NOMO-1 treated with dmso at 0.1 percent for 144 hours (cell line): ENCODE data around the gene IKBKG.
"Not testable (repeated sequence)": the region's sequence is repeated elsewhere in the genome, so short reads cannot be mapped to it uniquely, and the experiment has no call there.

Experiments
- DNase-seq: peaks from one replicate; lab custom pipeline; 2025; ENCODE audit not compliant: unreplicated experiment; lab: John Stamatoyannopoulos, UW

Gene IKBKG

DNA sequence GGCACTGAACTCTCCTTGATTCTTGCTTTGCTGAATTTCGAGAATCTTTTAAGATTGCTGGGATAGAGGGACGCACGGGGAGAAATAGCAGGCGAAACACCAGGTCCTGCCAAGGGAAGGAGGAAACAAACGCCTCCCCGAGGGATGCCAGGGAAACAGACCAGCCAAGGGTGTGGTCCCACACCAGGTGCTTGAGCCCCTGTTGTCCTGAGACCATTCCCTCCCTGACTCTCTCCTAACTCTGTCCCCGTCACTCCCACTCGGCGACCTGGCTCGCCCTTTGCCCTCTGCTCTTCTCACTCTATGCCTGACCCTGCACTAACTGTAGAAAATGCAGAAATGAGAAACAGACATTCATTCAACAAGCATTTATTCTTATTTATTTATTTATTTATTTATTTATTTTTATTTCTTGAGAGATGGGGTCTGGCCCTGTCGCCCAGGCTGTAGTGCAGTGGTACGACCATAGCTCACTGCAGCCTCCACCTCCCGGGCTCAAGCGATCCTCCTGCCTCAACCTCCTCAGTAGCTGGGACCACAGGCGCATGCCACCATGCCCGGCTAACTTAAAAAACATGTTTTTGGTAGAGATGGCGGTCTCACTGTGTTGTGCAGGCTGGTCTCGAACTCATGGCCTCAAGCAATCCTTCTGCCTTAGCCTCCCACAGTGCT is 55.5 kb downstream of the IKBKG start:
- no peak for DNase-seq

GRCh38 chrX:154603438-154604430 is 56.3 kb downstream of the IKBKG start:
- DNase-seq = no peak

- no peak for DNase-seq
Measured at GRCh38 chrX:154605566-154605965, 58.1 kb downstream of the IKBKG start.

DNA sequence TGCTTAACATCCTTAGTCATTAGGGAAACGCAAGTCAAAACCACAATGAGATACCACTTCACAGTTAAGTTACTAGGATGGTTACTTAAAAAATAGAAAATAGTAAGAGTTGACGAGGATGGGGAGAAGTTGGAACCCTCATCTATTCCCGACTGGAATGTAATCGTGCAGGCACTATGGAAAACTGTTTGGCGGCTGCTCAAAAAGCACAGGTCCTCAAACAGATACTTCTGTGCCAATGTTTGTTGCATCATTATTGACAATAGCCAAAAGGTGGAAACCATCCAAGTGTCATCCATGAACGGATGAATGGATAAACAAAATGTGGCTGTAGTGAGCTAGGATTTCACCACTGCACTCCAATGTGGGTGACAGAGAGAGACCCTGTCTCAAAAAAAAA is 60.0 kb downstream of the IKBKG start:
- no peak for DNase-seq

DNA sequence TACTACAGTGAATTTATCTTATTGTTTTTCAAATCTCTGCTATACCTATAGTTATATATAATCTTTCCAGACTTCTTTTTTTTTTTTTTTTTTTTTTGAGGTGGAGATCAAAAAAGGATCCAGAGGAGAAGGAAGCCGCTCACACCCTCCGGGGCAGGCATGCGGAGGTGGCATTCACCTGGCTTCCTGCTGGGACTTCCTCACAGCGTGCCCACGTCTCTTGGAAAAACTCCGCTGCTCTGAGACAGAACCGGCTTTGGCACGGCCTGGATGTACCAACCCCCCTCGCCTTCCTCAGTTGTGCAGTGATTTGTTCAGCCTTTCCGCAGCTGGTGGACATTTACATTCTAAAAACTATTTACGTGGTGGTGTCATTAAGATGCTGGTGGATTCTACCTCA is 60.6 kb downstream of the IKBKG start:
- DNase-seq = not testable (repeated sequence)

DNA sequence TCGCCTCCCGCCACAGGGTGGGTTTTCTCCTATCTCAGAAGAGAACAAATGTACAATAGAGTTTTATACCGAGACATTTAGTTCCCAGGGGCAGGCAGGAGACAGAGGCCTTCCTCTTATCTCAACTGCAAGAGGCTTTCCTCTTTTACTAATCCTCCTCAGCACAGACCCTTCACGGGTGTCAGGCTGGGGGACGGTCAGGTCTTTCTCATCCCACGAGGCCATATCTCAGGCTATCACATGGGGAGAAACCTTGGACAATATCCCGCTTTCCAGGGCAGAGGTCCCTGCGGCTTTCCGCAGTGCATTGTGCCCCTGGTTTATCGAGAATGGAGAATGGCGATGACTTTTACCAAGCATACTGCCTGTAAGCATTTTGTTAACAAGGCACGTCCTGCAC is 61.4 kb downstream of the IKBKG start:
- not testable (repeated sequence) for DNase-seq

DNA sequence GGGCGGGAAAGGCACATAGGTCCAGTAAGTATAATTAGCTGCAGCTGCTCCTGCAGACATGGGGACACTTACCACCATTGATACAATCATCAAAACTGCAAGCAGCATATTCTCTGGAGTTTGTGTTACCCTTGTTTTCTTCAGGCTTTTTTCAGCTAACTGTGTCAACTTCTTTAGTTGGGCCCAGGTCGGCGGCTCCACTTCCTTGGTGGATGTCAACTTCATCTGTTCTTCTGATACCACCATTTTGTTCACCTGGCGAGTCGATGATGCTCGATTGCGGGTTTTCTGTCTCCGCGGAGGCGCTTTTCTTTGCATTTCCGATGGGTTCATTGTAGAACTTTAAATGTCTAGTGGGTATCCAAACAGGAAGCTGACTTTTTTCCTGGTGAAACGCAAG is 63.7 kb downstream of the IKBKG start:
- not testable (repeated sequence) for DNase-seq

DNA sequence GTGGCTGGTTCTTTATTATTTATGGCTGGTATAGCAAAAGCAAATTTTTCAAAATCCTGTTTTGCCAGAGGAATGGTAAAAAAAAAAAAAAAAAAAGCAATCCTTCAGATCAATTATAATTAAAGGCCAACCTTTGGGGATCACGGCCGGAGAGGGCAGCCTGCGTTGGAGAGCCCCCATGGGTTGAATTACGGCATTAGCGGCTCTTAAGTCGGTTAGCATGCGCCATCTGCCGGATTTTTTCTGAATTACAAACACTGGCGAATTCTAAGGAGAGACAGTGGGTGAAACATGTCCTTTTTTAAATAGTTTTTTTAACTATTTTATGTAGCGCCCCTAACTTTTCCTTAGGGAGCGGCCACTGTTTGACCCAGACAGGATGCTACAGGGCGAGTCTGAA is 66.2 kb downstream of the IKBKG start:
- not testable (repeated sequence) for DNase-seq
